ENCODE measurements around the gene VPS11. TPM values are rescaled to one million over a fixed set of nuclear protein-coding genes. Genes with fewer than 3 reads are reported as not detected.

Gene VPS11
- total RNA-seq, 1 experiment from 2014 or later: 18.6 TPM

- Histone ChIP-seq H2AFZ (ENCODE audit: low read length) (no peak overlapping the region), H3K27ac (ENCODE audit: insufficient read length, low read depth, low read length) (no peak overlapping the region), H4K8ac (replicated peaks; ENCODE audit: insufficient read length, low read depth, low read length) (no peak overlapping the region), H3K18ac (ENCODE audit: insufficient read length, low read depth, low read length) (no peak overlapping the region), H3K56ac (ENCODE audit: insufficient read length, low read depth, low read length) (no peak overlapping the region), H2BK12ac (ENCODE audit: insufficient read length, low read depth, low read length) (no peak overlapping the region), H3K79me1 (ENCODE audit: insufficient read depth, low read depth, low read length, poor library complexity, severe bottlenecking) (peaks cover 3% of the 10 kb centered on the region), H3K4me1 (ENCODE audit: insufficient read depth, low read length) (no peaks in the 10 kb centered on the region), H2BK15ac (ENCODE audit: low read depth, low read length) (no peak overlapping the region), H3K9me3 (ENCODE audit: control insufficient read depth, low read depth, low read length) (no peaks in the 10 kb centered on the region), H2AK5ac (ENCODE audit: insufficient read length, low read length) (no peak overlapping the region), H3K23me2 (ENCODE audit: insufficient read length, low read depth, low read length, poor library complexity, severe bottlenecking) (no peaks in the 10 kb centered on the region), H3K27me3 (ENCODE audit: insufficient read depth, low read length) (no peaks in the 10 kb centered on the region), H3K14ac (ENCODE audit: insufficient read depth, low read length) (no peak overlapping the region), H3K9ac (ENCODE audit: extremely low read depth, insufficient read length, low read length) (no peak overlapping the region), H2BK20ac (ENCODE audit: low read depth, low read length, poor library complexity, severe bottlenecking) (no peak overlapping the region), H3K4me2 (ENCODE audit: insufficient read depth, insufficient read length, low read length) (no peak overlapping the region), H4K91ac (ENCODE audit: insufficient read length, low read depth, low read length) (no peak overlapping the region), H3K4ac (ENCODE audit: low read depth, low read length) (no peak overlapping the region), H3T11ph (ENCODE audit: low read length) (no peak overlapping the region), H2BK5ac (ENCODE audit: insufficient read length, low read length) (no peak overlapping the region), H2BK120ac (ENCODE audit: low read depth, low read length, poor library complexity, severe bottlenecking) (no peak overlapping the region), H4K5ac (ENCODE audit: insufficient read length, low read depth, low read length) (no peak overlapping the region), H3K23ac (ENCODE audit: insufficient read length, low read depth, low read length) (no peak overlapping the region), H3K79me2 (ENCODE audit: insufficient read depth, low read length) (no peaks in the 10 kb centered on the region), H4K20me1 (ENCODE audit: control insufficient read depth, insufficient read depth, insufficient read length) (no peaks in the 10 kb centered on the region)
- Mint-ChIP-seq H3K4me1 (no peaks in the 10 kb centered on the region), H3K36me3 (ENCODE audit: insufficient read depth in 1 of 3, low read depth in 3 of 3) (peaks cover 18 to 74% (median 55%) of the 10 kb centered on the region in 3 experiments; a peak in 6 of 7 replicates), H3K27me3 (ENCODE audit: low read depth) (no peaks in the 10 kb centered on the region), H3K9me3 (no peaks in the 10 kb centered on the region), H3K27ac (no peak overlapping the region), H3K4me3 (no peak overlapping the region)
- no CpG with 5 or more reads among the region's 19 CpGs for WGBS (ENCODE audit: extremely low coverage, insufficient read length, low lambda C conversion rate)
- no peak for DNase-seq
- no peak for TF ChIP-seq CTCF (conservative IDR thresholded peaks at IDR 0.05)
Observed at GRCh38 chr11:119078675-119079420, 11.2 kb downstream of the VPS11 start.

All from H9 (cell line).